GM12892 (cell line): ENCODE measurements around the gene FOXL3.

Experiments
- DNase-seq: peaks from one replicate; pipeline ENCODE4 v3.0.0; 2011; ENCODE audit not compliant: insufficient read length
- FAIRE-seq: peaks from 2 replicates; lab custom pipeline; 2011; peaks lifted over from hg19 to GRCh38; lab: Jason Lieb, UNC
- POLR2A ChIP-seq: IDR thresholded peaks from 2 replicates; pipeline ENCODE4 v1.6.1; 2011; ENCODE audit warnings: low read depth, low read length, control low read depth
- POLR2AphosphoS5 ChIP-seq: IDR thresholded peaks from 2 replicates; pipeline ENCODE4 v1.6.1; 2011; ENCODE audit warnings: low read depth, low read length, control low read depth
- TAF1 ChIP-seq: IDR thresholded peaks from 2 replicates; pipeline ENCODE4 v1.6.1; 2011; ENCODE audit warnings: low read depth, mild to moderate bottlenecking, control low read depth, low read length, borderline replicate concordance

FOXL3 gene

GRCh38 chr7:304574-305409 is 14.8 kb downstream of the FOXL3 start:
- no peak for FAIRE-seq
- no peak for DNase-seq
- TF ChIP-seq POLR2AphosphoS5 (no peak), TAF1 (no peak), POLR2A (no peak)

DNA sequence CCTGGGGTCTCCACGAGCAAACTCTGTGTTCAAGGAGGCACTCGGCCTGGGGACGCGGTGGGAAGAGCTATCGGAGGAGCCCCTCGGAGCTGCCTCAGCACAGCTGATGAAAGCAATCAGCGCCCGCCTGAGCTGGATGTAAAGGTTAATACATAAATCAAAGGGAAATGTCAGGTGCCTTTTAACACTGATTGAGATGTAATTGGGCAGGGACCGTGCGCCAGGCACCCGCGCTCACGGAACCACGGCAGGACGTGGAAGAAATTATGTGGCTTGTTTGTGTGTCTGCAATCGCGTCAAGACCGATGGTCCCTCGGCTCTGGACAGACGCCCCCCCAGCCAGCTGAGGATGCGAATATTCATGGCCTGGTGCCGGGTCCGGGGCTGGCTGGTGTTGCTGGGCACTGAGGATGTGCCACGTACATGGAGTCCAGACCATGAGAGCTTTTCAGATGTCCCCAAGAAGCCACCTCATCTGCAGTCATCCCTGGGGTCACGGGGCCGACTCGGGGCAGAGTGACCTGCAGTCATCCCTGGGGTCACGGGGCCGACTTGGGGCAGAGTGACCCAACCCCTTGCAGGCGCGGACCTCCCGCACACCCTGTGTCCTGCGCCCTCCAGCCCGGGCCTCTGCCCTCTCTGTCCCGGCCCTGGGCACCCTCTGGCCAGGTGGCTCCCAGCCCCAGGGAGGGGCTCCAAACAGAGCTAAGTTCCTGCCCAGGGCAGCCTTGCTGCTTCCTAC is 15.6 kb downstream of the FOXL3 start:
- DNase-seq (no peak), FAIRE-seq (no peak)
- no peak for TF ChIP-seq POLR2AphosphoS5

- no peak for DNase-seq
- no peak for FAIRE-seq
- no peak for TF ChIP-seq TAF1
- no peak for TF ChIP-seq POLR2A
- TF ChIP-seq POLR2AphosphoS5 = no peak
These were observed 18.0 kb downstream of the FOXL3 start for GRCh38 chr7:307970-308369.

GRCh38 chr7:309586-310228 is 19.7 kb downstream of the FOXL3 start:
- DNase-seq (no peak), FAIRE-seq (no peak)
- TF ChIP-seq POLR2AphosphoS5 (no peak), POLR2A (no peak), TAF1 (no peak)

- FAIRE-seq (no peak), DNase-seq (no peak)
- TF ChIP-seq POLR2AphosphoS5 = no peak
These were observed 21.2 kb downstream of the FOXL3 start for GRCh38 chr7:311131-311680.

- no peak for DNase-seq
- TF ChIP-seq POLR2AphosphoS5 (no peak), TAF1 (no peak), POLR2A (no peak)
- no peak for FAIRE-seq
These were observed 21.8 kb downstream of the FOXL3 start for GRCh38 chr7:311796-312195.

DNA sequence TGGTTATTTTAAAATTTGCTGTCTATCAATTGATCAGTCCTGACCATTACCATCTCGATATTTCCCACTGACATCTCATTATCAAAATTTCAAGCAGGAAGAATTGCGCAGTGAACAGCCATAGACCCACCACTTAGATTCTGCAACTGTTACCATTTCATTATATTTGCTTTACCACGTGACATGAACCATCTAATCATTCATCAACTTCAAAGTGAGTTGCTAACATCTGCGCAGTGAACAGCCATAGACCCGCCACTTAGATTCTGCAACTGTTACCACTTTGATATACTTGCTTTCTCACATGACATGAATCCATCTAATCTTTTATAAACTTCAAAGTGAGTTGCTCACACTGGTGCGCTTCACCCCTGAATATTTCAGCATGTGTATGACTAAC is 22.5 kb downstream of the FOXL3 start:
- FAIRE-seq (no peak), DNase-seq (no peak)

DNA sequence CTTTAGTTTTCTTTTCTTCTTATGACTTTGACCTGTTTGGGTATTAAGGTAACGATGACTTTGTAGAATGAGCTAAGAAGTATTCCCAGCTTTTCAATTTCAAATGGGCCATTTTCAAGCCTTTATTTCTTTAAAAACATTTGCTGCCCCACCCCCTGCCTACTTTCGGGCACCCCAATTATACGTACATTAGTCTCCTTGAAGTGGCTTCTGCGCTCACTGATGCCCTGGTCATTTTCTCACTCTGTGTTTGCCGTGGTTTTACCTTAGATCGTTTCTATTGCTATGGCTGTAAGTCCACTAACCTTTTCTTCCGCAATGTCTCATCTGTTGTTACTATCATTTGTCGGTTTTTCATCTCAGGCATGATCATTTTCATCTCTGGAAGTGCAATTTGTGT is 24.9 kb downstream of the FOXL3 start:
- TF ChIP-seq POLR2AphosphoS5 (no peak), TAF1 (no peak), POLR2A (no peak)
- FAIRE-seq (no peak), DNase-seq (no peak)

More for the DNA sequence above, 22.5 kb downstream of the FOXL3 start:
- no peak for TF ChIP-seq TAF1
- TF ChIP-seq POLR2AphosphoS5 = no peak
- no peak for TF ChIP-seq POLR2A

GRCh38 chr7:315516-316265 is 25.7 kb downstream of the FOXL3 start:
- DNase-seq = no peak
- no peak for FAIRE-seq
- TF ChIP-seq POLR2AphosphoS5 (no peak), TAF1 (no peak), POLR2A (no peak)

- DNase-seq (no peak), FAIRE-seq (no peak)
- no peak for TF ChIP-seq POLR2A
- no peak for TF ChIP-seq POLR2AphosphoS5
- TF ChIP-seq TAF1 = no peak
These were observed 27.9 kb downstream of the FOXL3 start for GRCh38 chr7:317643-318405.
